NCI-H1105 (cell line): ENCODE data around the gene ADAMTS14.

Experiments used
- DNase-seq: peaks from one replicate; lab custom pipeline; 2025; lab: John Stamatoyannopoulos, UW

Gene ADAMTS14

DNA sequence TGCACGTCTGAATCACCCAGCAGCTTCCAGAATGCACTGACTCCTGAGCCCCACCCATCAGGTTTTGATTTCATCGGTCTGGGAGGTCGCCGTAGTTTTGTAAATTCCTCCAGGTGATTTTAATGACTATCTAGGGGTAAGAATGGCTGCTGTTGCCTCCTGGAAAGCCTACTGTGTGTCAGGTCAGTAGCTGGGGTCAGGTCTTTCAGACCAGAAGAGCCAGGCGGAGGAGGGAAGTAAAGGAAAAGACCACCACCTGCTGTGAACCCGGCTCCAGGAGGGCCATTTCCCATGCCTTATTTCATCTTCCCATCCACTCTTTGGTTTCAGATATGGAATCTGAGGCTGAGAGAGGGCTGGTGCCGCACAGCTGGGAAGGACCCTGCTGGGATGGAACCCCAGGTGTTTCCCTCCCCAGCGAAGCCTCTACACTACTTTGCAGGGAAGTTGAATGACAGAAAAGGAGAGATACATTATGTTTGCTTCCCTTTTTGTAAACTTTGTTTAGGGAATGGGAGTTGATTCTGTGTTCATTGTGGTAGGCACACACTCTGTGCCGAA, 19.8 kb downstream of the ADAMTS14 start:
- no peak for DNase-seq

DNA sequence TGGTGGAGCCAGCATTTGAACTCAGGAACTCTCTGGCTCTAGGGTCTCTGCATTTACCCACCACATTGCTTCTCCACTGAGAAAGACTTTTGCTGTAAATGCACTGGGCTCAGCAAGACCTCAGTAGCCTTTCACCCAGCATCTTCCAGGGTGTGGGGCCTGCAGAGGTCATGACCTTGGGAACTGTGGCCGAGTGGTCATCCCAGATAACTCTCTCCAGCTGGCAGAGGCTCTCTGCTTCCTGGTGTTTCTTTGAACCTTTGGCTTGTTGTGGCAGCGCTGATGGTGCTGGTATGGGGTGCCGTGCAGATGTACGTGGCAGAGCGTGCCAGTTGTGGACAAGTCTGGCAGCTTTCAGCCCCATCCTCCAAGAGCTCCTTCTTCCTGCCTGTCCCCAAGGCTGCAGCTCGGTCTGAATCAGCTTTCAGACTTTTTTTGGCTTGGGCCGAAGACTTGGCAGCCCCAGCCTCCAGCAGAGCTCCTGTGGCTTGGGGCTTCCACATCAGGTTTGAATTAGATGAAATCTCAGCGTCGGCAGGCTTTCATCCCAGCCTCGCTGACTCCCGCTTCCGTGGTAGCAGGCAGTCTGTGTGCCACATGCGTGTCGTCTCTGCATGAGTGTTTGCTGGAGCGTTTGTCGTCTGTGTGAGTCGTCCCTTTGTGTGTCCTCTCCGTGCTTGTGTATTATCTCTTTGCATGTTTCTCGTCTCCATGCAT, 21.5 kb downstream of the ADAMTS14 start:
- DNase-seq = no peak

DNA sequence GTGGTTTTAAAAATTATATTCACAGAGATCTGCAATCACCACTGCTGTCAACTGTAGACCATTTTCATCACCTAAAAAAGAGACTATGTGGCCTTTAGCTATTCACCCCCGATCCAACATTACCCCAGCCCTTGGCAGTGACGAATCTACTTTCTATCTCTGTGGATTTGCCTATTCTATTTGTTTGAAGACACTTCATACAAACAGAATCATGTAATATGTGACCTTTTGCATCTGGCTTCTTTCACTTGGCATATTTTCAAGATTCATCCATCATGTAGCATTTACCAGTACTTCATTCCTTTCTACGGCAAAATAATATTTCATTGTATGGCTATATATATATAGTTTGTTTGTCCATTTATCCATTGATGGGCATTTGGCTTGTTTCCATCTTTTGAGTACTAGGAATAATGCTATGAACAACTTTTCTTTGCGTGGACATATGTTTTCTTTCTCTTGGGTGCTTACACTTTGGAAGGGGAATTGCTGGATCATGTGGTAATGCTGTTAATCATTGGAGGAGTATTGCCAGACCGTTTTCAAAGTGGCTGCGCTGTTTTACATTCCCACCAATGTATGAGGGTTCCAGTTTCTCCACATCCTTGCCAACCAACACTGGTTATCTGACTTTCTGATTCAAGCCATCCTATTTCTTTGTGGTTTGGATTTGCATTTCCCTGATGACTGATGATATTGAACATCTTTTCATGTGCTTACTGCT, 22.3 kb downstream of the ADAMTS14 start:
- DNase-seq = no peak

DNA sequence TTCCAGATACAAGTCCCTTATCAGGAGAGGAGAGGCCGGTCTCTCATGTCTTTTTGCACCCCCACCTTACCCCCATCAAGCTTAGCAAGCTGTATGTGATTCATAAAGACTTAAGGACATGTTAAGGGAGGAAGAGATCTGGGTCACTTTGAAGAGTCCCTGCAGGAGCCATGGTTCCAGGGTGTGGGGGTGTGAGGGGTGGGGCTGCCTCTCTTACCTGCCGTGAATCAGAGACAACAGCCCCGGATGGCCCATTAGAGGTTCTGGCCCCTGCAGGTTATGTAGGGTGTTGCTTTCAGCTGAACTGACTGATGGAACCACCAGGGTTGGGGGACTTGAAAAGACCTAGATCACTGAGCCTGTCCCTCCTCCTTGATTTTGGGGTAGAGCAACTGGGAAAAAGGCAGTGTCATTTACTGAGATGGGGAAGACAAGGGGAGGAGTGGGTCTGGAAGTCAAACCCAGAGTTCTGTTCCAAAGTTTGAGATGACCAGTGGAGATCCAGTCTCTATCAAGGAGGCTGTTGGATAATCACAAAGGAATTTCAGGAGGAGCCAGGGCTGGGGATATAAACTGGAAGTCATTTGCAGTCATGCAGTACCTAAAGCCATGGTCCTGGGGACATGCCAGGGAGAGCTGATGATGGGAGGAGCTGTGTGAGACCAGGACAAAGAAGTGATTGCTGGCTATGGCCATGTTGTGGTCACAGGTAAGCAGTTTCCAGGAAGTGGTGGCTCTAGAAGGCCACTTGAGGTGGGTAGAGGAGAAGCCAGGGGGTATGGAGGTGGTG, 23.1 kb downstream of the ADAMTS14 start:
- DNase-seq = no peak

DNA sequence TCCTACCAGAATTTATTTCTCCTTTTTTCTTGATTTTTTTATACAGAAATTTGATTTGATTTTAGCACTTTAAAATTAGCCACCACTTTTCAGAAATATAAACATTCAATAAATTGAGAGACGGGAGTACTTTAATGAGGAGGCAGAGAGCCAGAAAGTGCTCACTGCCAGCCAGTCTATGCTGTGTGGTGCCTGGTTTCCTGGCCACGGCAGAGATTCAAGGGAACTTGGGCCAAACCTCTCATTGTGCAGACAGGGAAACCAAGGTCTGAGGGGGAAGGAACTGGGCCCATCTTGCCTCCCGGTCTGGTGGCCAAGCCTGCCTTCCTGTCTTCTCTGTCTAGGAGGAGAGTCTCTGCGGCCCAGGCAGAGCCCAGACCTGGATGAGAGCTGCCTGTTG, 25.9 kb downstream of the ADAMTS14 start:
- no peak for DNase-seq

DNA sequence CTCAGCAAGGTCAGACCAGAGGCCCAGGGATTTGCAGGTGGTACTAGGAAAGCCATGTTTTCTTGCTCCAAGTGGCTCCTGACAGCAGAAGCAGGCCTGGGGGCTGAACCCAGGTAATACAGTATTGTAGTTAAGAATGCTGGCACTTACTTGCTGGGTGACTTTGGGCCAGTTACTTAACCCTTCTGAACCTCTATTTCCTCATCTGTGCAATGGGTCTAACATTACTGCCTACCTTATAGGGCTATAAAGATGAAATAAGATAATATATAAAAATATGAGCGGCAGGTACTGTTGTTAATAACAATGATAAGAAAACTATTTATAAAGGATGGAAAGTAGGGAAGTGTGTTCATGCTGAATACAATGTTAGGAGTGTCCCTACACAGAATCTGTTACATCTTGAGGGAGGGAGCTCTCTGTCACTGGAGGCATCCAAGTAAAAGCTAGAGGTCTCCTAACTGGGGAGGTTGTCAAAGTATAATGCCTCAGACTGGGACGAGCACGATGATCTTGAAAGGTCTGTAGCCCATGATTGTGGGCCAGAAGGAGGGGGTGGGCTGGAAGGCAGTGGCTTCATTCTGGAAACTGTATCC, 26.9 kb downstream of the ADAMTS14 start:
- no peak for DNase-seq

DNA sequence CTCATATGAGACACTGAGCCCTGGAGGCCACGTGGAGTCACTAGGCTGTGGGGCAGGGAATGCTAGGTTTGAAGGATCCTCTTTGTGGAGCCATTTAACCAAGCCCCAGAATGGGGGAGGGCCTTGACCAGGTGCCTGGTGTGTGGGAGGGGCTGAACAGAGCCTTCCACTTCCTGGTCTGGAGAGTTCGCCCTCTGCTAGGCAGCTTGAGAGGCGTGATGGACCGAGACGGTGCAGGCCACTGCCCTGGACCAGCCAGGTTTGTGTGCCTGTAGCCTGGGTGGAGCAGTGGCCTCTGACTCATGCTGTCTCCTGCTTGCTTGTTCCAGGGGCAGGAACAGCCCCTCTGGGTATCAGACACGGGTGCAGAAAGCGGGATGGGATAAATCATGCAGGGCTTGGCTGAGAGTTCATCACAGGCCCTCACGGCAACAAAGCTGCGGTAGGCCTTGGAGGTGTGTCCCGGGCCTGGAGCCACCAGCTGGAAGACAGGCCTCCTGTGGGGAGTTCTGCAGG, 27.4 kb downstream of the ADAMTS14 start:
- no peak for DNase-seq

DNA sequence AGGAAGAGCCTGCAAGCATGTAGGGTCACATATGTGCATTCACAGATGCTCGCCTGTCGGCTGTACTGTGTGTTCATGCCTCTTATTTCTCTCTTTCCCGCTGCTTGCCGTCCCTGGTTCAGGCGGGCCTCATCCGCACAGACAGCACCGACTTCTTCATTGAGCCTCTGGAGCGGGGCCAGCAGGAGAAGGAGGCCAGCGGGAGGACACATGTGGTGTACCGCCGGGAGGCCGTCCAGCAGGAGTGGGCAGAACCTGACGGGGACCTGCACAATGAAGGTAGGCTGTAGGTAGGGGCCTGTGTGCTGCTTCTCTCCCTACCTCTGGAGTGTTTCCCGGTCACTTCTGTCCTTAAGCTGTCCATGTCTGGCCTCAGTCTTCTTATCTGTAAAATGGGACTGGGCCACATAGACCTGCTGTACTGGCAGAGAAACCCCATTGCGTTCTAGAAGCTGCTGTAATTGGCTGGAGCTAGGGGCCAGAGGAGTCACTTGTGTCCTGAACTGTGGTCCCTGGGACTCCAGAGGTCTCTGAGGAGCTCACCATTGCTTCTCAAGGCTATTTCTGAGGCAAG, 30.0 kb downstream of the ADAMTS14 start:
- DNase-seq = no peak

DNA sequence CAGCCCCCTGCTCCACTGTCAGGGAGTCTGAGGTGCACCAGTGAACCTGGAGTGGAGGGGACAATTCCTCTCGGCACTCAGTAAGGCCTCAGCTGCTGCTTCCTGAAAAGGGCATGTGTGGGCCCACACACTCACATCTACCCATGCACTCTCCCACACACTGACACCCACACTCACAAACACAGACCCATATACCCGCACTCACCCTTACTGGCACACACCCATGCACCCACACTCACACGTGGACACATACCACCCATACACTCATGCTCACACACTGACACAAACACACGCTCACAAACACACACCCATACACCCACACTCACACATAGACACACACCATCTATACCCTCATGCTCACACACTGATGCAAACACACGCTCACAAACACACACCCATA, 31.9 kb downstream of the ADAMTS14 start:
- DNase-seq = no peak

DNA sequence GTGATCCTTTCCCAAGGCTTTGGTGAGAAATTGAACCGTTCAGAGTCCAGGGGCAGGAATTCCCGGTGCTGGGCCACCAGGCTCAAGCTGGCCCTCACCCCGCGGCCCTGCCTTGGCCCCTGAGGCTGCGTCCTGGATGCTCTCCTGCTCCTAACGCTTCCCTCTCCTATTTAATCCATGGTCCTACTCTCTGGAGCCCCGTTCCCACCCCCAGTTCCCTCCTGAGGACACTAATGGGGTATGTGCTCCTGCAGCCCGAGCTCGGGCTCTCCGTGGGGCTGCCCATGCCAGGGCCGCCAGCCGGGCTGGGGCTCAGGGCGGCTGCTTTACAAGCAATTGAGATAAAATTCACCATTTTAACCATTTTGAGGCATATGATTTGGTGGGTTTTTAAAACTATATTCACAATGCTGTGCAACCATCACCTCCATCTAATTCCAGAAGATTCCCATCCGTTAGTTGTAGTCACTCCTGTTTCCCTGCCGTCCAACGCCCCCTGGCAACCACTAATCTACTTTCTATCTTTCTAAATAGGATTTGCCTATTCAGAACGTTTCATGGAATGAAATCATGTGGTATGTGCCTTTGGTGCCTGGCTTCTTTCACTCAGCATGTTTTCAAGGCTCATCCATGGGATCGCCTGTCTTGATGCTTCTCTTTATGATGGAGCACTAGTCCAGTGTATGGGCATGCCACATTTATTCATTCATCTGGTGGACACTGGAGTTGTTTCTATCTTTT, 33.0 kb downstream of the ADAMTS14 start:
- no peak for DNase-seq

DNA sequence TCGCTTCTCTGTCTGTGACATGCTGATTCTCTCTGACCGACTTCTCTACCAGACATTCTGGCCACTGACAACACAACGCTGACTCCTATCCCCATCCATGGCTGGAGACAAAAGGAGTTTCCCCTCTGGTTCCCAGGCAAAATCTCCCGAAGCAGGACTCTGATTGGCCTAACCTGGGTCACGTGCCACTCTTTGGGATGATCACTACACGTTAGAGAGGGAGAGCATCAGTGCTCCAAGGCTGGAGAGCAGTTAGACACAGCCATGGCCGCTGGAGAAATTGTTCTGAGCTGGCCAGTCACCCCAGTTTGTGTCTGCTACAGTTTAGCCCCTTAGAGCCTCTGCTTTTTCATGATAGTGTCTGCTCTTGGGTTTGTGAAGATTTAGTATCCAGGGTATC, 38.9 kb downstream of the ADAMTS14 start:
- DNase-seq = no peak

DNA sequence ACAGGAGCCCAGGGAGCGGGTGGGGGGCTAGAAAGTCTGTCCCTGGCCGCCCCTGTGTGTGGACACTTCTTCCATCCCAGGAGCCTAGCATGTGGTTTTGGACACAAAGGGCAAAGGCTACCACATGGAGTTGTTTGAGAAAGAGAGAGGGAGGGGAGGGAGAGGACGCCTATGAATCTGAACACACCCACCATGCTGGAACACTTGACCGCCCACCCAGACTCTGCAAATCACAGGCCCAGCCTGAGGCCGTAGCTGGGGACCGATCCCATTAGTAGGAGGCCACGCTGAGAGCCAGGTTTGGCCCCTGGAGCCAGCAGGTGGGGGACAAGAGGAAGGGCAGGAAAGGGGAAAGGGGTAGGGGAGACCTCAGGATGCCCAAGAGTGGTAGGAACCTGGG, 39.6 kb downstream of the ADAMTS14 start:
- DNase-seq = no peak

DNA sequence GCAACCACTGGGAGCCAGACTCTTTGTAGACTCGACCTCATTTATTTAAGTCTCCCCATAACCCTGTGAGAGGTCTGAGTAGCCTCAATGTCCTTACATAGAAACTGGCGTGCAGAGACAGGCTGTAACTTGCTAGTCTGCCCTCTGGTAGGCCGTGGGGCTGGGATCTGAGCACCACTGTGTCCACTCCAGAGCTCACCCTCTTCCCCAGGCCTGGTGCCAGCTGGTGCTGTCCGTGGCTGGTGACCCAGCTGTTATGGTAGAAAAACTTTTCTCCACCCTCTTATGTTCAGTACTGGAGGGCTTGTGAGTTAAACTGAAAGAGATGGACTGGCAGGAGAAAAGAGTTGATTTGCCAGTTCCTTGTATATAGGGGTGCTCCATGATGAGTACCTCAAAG, 41.9 kb downstream of the ADAMTS14 start:
- DNase-seq = no peak

DNA sequence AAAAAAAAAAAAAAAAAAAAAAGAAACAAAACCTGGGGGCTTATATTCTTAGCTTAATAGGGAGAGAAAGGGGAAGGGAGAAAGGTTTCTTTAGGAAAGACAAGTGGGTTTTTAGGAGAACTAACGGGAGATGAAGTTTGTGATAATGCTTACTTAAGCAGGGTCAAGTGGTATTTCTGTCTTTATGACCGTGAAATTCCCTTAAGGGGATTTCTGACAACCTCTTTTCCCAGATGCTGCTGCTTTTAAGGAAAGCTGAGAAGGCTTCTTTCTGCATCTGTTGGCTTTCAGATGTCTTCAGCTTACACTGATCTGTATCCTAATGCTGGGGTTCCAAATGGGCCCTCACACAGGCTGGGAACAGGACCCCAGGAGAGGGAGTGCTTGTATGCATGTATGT, 42.6 kb downstream of the ADAMTS14 start:
- DNase-seq = no peak

DNA sequence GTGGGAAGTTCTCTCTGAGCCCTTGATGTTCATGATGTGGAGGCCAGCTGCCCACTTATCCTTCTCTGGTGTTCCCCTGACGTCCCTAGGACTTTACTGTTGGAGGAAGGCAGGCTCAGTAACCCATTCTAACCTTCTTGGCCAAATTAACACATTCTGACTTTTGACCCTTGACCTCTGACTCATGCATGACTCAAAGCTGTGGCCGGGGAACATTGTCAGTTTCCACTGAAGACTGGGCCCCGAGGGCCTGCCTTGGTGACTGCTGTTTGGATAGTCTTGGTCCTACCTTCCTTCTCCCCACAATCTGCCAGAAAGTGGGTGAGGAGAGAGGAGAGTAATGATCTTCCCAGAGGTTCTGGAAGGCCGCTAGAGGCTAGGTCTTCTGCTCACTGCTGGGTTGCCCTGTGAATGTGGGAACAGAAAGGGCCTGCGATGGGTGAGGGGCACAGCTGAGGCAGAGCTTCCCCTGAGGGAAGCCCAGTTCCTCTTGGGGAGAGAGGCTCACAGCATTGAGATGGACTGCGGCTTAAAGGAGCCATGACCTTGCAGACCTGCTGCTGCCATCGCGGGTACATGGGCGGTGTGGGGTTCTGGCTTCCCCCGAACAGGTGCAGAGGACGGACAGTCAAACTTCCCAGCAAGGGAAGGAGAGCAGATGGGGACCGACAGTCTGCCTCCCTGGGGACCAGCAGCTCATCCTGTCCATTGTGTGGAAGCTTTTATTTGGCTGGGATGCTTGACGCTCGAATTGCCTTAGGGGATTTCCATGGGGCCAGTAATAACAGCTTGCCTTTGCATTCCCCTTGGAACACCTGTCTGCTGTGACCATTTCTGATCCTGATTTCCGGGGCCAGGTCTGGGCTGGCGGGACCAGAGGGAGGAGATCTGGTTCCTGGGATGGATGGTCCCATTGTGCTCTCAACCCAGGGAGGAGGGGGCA, 43.8 kb downstream of the ADAMTS14 start:
- peak; percentile 20 for DNase-seq

DNA sequence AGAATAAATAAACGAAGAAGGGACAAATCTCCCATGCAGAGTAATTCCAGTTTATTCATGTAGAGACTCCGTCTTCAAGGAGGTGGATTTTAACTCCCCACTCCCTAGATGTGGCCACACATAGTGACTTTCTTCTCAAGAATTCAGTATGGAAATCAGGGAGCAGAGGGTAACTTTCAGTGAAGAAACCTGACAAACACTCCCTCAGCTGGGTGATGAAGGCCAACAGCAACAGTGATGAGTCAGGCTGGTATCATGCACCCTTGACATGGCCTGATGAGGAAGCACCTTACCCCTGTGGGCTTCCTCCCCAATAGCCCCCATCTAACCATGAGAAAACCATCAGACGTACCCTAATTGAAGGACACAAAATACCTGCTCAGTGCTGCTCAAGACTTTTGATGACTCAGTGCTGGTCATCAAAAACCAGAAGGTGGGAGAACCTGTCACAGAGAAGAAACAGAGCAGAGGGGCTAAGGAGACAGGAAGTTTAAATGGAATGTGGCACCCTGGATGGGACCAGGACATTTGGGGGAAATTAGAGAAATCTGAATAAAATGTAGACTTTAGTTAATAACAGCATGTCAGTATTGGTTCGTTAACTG, 50.6 kb downstream of the ADAMTS14 start:
- DNase-seq = no peak

DNA sequence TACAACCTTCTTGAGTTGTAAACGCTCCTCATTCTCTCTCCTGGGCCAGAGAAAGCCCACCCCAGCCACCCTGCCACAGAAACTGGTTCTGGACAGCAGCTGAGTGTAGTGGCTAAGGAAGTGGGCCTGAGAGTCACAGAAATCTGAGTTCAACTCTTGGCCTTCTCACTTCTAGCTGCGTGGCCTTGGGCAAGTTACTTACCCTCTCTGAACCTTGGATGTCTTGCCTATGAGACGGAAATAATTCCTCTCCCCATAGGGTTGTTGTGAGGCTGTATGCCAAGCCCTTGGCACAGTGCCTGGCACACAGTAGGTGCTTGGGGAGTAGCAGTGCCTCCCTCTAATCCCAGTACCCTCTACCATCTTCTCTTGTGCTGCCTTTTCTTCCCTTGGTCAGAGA, 51.5 kb downstream of the ADAMTS14 start:
- no peak for DNase-seq

DNA sequence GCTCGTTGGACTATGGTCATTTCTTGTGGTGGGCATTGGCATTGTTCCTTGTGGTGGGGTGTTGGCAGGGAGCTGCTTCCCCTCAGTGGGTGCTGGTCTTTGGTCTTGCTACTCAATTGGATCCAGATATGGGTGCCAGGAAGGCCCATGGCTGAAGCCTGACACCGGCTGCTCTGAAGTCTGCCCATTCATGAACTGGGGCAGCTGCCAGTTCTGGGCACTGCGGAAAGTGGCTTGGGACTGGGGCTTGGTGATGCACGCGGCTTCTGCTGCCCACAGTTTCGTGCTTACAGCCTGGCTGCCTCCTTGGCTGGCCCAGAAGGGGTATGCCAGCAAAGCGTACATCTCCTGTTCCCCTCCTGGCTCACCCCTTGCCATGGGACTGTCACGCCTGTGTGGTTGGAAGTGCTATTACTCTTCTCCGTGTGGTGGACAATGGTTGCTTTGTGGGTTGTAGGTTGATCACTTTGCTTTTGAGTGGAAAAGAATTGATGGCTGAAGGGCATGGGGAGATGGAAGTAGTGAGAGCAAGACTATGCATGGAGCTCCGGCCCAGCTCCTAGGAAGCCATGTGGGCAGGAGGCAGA, 54.7 kb downstream of the ADAMTS14 start:
- DNase-seq = no peak

DNA sequence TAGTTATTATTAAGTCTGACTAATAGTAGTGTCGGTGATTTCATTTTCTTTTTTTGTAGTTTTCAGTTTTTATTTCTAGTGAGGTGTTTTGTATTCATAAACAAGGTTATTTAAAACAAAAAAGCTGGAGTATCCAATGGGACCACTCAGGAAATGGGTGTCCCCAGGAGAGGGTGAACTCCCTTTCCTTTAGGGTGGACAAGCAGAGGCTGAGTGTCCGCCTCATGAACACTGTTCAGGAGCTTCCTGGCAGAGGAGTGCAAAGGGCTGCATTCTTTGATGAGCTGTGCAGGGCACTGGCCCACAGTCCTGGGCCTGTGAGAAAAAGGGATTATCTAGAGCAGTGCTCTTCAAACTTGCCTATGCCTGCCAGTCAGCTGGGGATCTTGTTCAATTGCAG, 56.0 kb downstream of the ADAMTS14 start:
- DNase-seq = no peak
